ENCODE measurements around the gene CMTM6.
"Not testable (repeated sequence)": the region's sequence is repeated elsewhere in the genome, so short reads cannot be mapped to it uniquely, and the experiment has no call there.

CMTM6 gene

GRCh38 chr3:32498992-32499391 is 3.7 kb downstream of the CMTM6 start:
- DNase-seq, result no peak

GRCh38 chr3:32498252-32498651 is 4.4 kb downstream of the CMTM6 start:
- DNase-seq, result no peak

- DNase-seq, result no peak
Measured at GRCh38 chr3:32495609-32496008, 7.0 kb downstream of the CMTM6 start.

- no peak for DNase-seq
Measured at GRCh38 chr3:32495085-32495484, 7.6 kb downstream of the CMTM6 start.

- no peak for DNase-seq
Measured at GRCh38 chr3:32493437-32494414, 8.9 kb downstream of the CMTM6 start.

- DNase-seq, result no peak
Measured at GRCh38 chr3:32492684-32493436, 9.8 kb downstream of the CMTM6 start.

- DNase-seq, result no peak
Measured at GRCh38 chr3:32488474-32489008, 14.1 kb downstream of the CMTM6 start.

GRCh38 chr3:32487781-32488473 is 14.7 kb downstream of the CMTM6 start:
- DNase-seq, result no peak

GRCh38 chr3:32484436-32484835 is 18.2 kb downstream of the CMTM6 start:
- DNase-seq, result no peak

- DNase-seq, result no peak
Measured at GRCh38 chr3:32483772-32484171, 18.9 kb downstream of the CMTM6 start.

GRCh38 chr3:32482693-32483092 is 20.0 kb downstream of the CMTM6 start:
- no peak for DNase-seq

GRCh38 chr3:32481791-32482631 is 20.6 kb downstream of the CMTM6 start:
- no peak for DNase-seq

- no peak for DNase-seq
Measured at GRCh38 chr3:32480604-32481003, 22.0 kb downstream of the CMTM6 start.

- no peak for DNase-seq
Measured at GRCh38 chr3:32474201-32474600, 28.5 kb downstream of the CMTM6 start.

- not testable (repeated sequence) for DNase-seq
Measured at GRCh38 chr3:32472151-32472550, 30.5 kb downstream of the CMTM6 start.

GRCh38 chr3:32471246-32471645 is 31.4 kb downstream of the CMTM6 start:
- DNase-seq, result no peak

GRCh38 chr3:32470362-32470761 is 32.3 kb downstream of the CMTM6 start:
- no peak for DNase-seq

GRCh38 chr3:32469151-32469874 is 33.3 kb downstream of the CMTM6 start:
- no peak for DNase-seq

GRCh38 chr3:32467333-32468070 is 35.1 kb downstream of the CMTM6 start:
- peak; percentile 55 for DNase-seq

- not testable (repeated sequence) for DNase-seq
Measured at GRCh38 chr3:32466808-32467207, 35.8 kb downstream of the CMTM6 start.

GRCh38 chr3:32464726-32465125 is 37.9 kb downstream of the CMTM6 start:
- DNase-seq, result not testable (repeated sequence)

Data from stimulated activated naive CD4-positive, alpha-beta T cell treated with Interleukin-2 at 50 U/mL for 16 hours (primary cell).